Inflammatory macrophage (primary cell): ENCODE results near the gene PRRG1.
"Not testable (repeated sequence)": the region's sequence is repeated elsewhere in the genome, so short reads cannot be mapped to it uniquely, and the experiment has no call there.

Experiments used
- DNase-seq, 2 donors: peaks; one replicate each; pipeline ENCODE4 v3.0.0-alpha.2; 2020 to 2022

The PRRG1 gene

DNA sequence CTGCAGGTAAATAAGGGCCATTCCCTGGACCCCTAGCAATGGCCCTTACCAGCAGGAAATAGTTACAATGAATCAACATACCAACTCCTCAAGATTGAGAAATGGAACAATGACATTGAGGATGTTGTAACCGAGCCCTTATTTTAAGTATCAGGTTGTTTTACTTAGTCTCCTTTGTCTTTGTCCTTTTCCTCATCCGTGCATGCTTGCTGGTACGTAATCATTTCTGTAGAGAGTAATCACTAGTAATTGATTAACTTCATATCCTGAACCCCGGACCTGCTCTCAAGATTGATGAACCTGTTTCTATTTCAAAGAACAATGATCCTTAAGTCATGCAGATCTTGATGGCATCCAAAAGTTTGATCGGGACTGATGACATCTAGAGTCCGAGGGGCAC, 123.7 kb downstream of the PRRG1 start:
- DNase-seq, result no peak

GRCh38 chrX:37474478-37474877, 125.3 kb downstream of the PRRG1 start:
- no peak for DNase-seq

DNA sequence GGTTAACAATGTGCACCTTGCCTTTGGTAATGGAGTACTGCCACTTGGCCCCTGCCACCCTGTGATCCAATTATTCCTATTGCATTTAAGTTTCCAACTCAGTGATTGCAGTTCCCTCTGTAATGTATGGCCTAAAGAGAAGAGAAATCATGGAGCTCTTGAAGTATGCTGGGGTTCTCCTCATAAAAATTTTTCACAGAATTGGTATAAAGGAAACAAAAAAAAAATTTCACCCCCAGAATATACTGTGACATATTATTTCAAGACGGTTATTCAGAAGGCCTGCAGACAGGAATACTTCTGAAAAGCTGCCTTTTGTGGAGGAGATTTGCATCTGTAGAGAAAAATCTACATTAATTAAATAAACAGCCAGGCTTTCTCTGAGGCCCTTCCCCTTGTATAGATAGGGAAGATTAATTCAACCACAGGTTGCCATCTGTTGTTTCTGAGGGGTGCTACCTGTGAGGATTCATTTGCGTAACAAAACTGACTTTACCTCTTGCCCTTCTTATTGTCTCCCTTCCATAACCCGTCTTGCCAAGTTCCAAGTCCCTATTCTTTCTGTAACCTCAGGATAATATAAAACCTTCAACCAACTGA, 127.5 kb downstream of the PRRG1 start:
- no peak for DNase-seq

GRCh38 chrX:37484335-37484734, 135.2 kb downstream of the PRRG1 start:
- DNase-seq, result not testable (repeated sequence)

- no peak for DNase-seq
Measured at GRCh38 chrX:37485429-37485828, 136.3 kb downstream of the PRRG1 start.

- DNase-seq, result no peak
Measured at GRCh38 chrX:37487271-37487670, 138.1 kb downstream of the PRRG1 start.

DNA sequence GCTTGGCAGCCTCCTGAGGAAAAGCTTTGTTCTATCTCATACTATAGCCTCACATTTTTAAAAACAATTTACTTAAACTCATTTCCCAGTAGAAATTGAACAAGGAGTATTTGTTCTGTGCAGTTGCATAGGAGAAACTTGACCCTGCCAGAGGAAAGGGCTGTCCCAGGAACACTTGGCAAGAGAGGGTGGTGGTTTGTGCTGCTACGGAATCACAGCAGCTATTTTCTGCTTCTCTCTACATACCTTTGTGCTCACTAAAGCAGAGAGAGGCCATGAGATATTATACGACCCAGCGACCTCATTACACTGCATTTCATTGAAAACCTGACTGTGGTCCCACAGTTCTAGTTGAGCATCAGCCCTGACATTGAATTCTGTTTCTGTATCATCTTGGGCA, 139.2 kb downstream of the PRRG1 start:
- DNase-seq, result no peak

DNA sequence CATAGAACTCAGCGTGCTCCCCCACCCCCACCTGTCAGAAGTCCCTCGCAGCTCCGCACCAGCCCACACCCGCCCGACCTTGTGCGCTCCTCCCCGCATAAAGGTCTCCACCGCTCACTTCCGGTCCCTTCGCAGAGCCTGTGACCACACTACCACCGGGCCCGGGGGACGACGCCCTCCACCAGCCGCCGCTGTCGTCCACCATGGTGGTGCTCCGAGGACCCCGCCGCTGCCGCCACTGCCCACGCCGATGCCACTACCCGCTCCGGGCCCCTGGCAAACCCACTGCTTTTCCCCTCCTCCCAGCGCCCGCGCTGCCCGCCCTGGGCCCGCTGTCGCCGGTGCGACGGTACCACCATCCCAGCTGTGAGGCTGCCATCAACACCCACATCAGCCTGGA, 142.5 kb downstream of the PRRG1 start:
- no peak for DNase-seq

DNA sequence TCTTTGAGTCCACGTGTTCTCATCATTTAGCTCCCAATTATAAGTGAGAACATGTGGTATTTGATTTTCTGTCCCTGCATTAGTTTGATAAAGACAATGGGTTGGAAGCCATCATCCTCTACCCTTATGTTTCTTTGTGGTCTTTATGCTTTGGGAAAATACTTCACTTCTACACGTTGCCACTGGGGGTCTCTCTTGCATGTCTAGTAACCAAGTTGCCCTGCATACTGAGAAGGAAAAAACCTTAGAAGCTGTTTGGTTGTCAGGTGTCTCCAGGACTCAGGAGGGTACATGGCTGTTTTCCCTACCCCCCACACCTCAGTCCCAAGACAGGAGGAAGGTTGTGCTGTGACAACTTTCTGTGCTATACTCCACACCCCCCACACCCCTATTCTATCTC, 146.6 kb downstream of the PRRG1 start:
- DNase-seq, result not testable (repeated sequence)

GRCh38 chrX:37497126-37497525, 148.0 kb downstream of the PRRG1 start:
- peak in 1 of 2 donors; percentile 9 for DNase-seq

DNA sequence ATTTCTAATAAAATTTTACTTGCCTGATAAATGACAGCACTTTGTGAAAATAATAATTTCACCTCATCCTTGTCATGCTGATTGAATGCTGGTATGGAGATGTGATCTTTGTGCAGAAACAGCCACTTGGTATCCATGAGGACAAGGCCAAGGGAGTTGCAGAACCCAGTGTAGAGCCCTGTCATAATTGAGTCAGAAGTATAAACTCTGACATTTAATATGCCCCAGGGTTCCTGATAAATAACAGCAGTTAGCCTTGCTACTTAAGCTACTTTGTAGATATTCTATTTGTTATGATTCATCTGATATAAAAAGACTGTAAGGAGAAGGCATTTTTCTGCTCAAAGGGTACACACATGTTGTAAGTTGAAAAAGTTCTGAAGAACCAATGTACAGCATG, 149.2 kb downstream of the PRRG1 start:
- DNase-seq, result not testable (repeated sequence)

DNA sequence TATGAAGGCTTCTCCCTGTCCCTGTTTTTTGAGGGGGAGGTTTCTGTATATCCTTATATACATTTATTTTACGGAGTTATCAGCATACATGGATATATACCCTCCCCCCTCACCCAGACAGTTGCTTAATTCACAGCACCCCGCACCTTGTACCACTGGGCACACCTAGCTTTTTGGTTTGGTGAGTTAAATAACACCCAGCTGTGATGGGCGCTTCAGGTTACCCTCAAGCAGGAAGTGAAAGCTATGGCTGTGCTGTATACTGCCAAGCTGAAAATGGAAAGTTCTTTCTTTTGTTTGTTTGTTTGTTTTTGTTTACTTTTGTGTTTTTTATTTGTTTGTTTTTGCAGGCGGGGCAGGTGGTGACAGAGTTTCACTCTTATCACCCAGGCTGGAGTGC, 150.5 kb downstream of the PRRG1 start:
- not testable (repeated sequence) for DNase-seq

- no peak for DNase-seq
Measured at GRCh38 chrX:37504991-37505390, 155.8 kb downstream of the PRRG1 start.
